T-helper 2 cell treated with Interferon-gamma antibody and Interleukin-4, amounts not matched to agents 5 μg/mL and 100 μg/mL, for 36 hours (primary cell): ENCODE results near the gene GUCY2C.

Experiments used
- DNase-seq: peaks from one replicate; pipeline ENCODE4 v3.0.0; 2021; ENCODE audit warnings: low spot score
- H3K27ac Mint-ChIP-seq: one replicate; pipeline ENCODE4 v1.8.0; 2021; ENCODE audit warnings: mild to moderate bottlenecking, mixed read lengths
- H3K27me3 Mint-ChIP-seq: one replicate; pipeline ENCODE4 v1.8.0; 2021; ENCODE audit warnings: low read depth, mixed read lengths
- H3K36me3 Mint-ChIP-seq: one replicate; pipeline ENCODE4 v1.8.0; 2021; ENCODE audit warnings: low read depth, mixed read lengths
- H3K4me1 Mint-ChIP-seq: one replicate; pipeline ENCODE4 v1.8.0; 2021; ENCODE audit warnings: low read depth, mixed read lengths
- H3K4me3 Mint-ChIP-seq: one replicate; pipeline ENCODE4 v1.8.0; 2022; ENCODE audit warnings: mild to moderate bottlenecking, moderate library complexity, mixed read lengths
- H3K9me3 Mint-ChIP-seq: one replicate; pipeline ENCODE4 v1.8.0; 2021; ENCODE audit warnings: mixed read lengths

Gene GUCY2C

DNA sequence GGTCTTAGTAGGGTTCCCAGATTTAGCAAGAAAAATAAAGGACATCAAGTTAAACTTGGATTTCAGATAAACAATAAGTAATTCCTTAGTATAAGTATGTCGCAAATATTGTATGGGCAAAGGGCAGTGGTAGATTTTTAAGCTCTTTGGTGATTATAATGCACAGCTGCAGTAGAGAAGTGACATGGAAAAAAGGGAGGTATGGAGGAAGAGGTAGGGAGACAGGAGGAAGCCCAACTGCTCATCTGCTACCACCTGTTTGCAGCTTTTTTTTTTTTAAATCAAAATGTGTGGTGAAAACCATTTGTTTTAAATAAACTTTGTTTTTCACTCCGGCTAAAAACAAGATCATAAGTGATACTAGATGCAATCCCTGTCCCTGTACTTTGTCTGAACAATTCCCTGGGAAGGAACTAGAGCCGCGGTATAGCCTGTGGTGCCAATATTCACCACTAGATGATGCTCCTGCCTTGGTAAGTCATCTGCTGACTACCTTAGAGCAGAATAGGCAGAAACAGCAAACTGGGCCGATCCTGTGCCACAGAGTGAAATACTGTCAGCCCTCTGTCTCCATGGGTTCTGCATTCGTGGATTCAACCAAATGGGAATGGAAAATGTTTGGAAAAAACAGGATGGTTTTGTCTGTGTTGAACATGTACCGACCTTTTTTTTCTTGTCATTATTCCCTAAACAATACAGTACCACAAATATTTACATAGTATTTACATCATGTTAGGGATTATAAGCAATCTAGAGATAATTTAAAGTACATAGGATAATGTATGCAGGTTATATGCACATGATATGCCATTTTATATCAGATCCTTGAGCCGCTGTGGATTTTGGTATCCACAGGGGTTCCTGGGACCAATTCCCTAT lies 66.3 kb downstream of the GUCY2C start:
- H3K9me3 Mint-ChIP-seq, result peaks cover 4% of the 10 kb centered on the region
- peaks cover 3% of the 10 kb centered on the region for H3K4me1 Mint-ChIP-seq
- peaks cover 27% of the 10 kb centered on the region for H3K27me3 Mint-ChIP-seq
- no peak overlapping the region for H3K4me3 Mint-ChIP-seq
- H3K36me3 Mint-ChIP-seq, result no peaks in the 10 kb centered on the region
- H3K27ac Mint-ChIP-seq, result no peak overlapping the region
- peak; percentile 41 for DNase-seq

- H3K27me3 Mint-ChIP-seq, result peaks cover 26% of the 10 kb centered on the region
- H3K4me3 Mint-ChIP-seq, result no peak overlapping the region
- no peaks in the 10 kb centered on the region for H3K9me3 Mint-ChIP-seq
- H3K4me1 Mint-ChIP-seq, result peaks cover 2% of the 10 kb centered on the region
- H3K27ac Mint-ChIP-seq, result no peak overlapping the region
- DNase-seq, result no peak
- no peaks in the 10 kb centered on the region for H3K36me3 Mint-ChIP-seq
Measured at GRCh38 chr12:14628771-14629170, 67.6 kb downstream of the GUCY2C start.

DNA sequence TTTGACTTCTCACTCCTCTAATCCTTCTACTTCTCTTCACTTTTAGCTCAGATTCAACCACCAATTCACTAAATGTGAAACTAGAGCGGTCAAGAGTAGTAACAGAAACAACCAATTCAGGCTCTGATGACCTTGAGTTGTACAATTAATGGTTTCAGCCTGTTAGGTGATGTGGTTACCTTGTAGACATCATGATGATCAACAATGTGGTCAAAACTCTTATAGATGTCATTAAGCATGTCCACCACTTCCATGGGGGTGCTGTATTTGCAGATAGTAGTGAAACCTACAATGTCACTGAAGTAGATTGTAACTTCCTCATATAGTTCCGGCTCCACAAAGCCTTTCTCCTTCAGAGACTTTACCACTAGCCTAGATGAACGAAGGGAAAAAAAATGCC lies 74.6 kb downstream of the GUCY2C start:
- Mint-ChIP-seq H3K36me3 (no peaks in the 10 kb centered on the region), H3K4me3 (no peak overlapping the region), H3K4me1 (peaks cover 5% of the 10 kb centered on the region), H3K9me3 (no peaks in the 10 kb centered on the region), H3K27me3 (peaks cover 18% of the 10 kb centered on the region), H3K27ac (no peak overlapping the region)
- DNase-seq, result no peak

GRCh38 chr12:14619741-14620501 lies 76.5 kb downstream of the GUCY2C start:
- Mint-ChIP-seq H3K27me3 (peaks cover 10% of the 10 kb centered on the region), H3K4me1 (peaks cover 6% of the 10 kb centered on the region), H3K36me3 (no peaks in the 10 kb centered on the region), H3K9me3 (no peaks in the 10 kb centered on the region), H3K27ac (no peak overlapping the region), H3K4me3 (no peak overlapping the region)
- no peak for DNase-seq

- peaks cover 6% of the 10 kb centered on the region for H3K27me3 Mint-ChIP-seq
- DNase-seq, result no peak
- H3K9me3 Mint-ChIP-seq, result no peaks in the 10 kb centered on the region
- peaks cover 11% of the 10 kb centered on the region for H3K4me1 Mint-ChIP-seq
- no peaks in the 10 kb centered on the region for H3K36me3 Mint-ChIP-seq
- no peak overlapping the region for H3K27ac Mint-ChIP-seq
- no peak overlapping the region for H3K4me3 Mint-ChIP-seq
Measured at GRCh38 chr12:14618983-14619382, 77.4 kb downstream of the GUCY2C start.

GRCh38 chr12:14614704-14615121 lies 81.7 kb downstream of the GUCY2C start:
- peaks cover 3% of the 10 kb centered on the region for H3K36me3 Mint-ChIP-seq
- H3K27ac Mint-ChIP-seq, result no peak overlapping the region
- H3K9me3 Mint-ChIP-seq, result peaks cover 11% of the 10 kb centered on the region
- DNase-seq, result no peak
- H3K4me1 Mint-ChIP-seq, result peaks cover 11% of the 10 kb centered on the region
- H3K4me3 Mint-ChIP-seq, result no peak overlapping the region
- H3K27me3 Mint-ChIP-seq, result no peaks in the 10 kb centered on the region

DNA sequence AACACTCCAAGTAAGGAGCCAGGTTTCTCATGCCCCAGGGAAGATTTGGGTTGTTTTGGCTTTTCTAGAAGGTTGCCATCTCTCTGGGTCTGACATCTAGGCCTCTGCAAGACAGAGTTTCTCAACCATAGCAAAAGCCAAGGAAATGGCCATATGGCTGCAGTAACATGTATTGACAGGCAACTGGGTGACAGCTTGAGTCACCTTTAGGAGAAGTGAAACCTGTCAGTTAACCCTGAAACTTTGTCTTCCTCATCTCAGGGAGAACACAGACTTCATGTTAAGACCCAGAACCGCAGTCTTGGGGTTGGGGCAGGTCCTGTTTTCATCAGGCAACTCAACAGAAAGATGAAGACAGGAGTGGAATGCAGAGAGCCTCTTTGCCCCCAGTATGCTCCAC lies 82.7 kb downstream of the GUCY2C start:
- no peak for DNase-seq
- no peak overlapping the region for H3K27ac Mint-ChIP-seq
- no peaks in the 10 kb centered on the region for H3K27me3 Mint-ChIP-seq
- H3K4me1 Mint-ChIP-seq, result peaks cover 11% of the 10 kb centered on the region
- H3K36me3 Mint-ChIP-seq, result peaks cover 3% of the 10 kb centered on the region
- no peak overlapping the region for H3K4me3 Mint-ChIP-seq
- H3K9me3 Mint-ChIP-seq, result peaks cover 13% of the 10 kb centered on the region

- Mint-ChIP-seq H3K9me3 (peaks cover 21% of the 10 kb centered on the region), H3K4me3 (no peak overlapping the region), H3K27ac (no peak overlapping the region), H3K36me3 (peaks cover 3% of the 10 kb centered on the region), H3K4me1 (peaks cover 11% of the 10 kb centered on the region), H3K27me3 (no peaks in the 10 kb centered on the region)
- DNase-seq, result no peak
Measured at GRCh38 chr12:14612898-14613445, 83.4 kb downstream of the GUCY2C start.

- H3K4me3 Mint-ChIP-seq, result no peak overlapping the region
- peaks cover 28% of the 10 kb centered on the region for H3K9me3 Mint-ChIP-seq
- DNase-seq, result no peak
- peaks cover 14% of the 10 kb centered on the region for H3K4me1 Mint-ChIP-seq
- no peaks in the 10 kb centered on the region for H3K27me3 Mint-ChIP-seq
- peaks cover 3% of the 10 kb centered on the region for H3K36me3 Mint-ChIP-seq
- no peak overlapping the region for H3K27ac Mint-ChIP-seq
Measured at GRCh38 chr12:14612250-14612649, 84.1 kb downstream of the GUCY2C start.

GRCh38 chr12:14611640-14612203 lies 84.7 kb downstream of the GUCY2C start:
- Mint-ChIP-seq H3K4me3 (no peak overlapping the region), H3K4me1 (peaks cover 14% of the 10 kb centered on the region), H3K27me3 (no peaks in the 10 kb centered on the region), H3K36me3 (peaks cover 3% of the 10 kb centered on the region), H3K27ac (no peak overlapping the region), H3K9me3 (peaks cover 33% of the 10 kb centered on the region)
- DNase-seq, result no peak

DNA sequence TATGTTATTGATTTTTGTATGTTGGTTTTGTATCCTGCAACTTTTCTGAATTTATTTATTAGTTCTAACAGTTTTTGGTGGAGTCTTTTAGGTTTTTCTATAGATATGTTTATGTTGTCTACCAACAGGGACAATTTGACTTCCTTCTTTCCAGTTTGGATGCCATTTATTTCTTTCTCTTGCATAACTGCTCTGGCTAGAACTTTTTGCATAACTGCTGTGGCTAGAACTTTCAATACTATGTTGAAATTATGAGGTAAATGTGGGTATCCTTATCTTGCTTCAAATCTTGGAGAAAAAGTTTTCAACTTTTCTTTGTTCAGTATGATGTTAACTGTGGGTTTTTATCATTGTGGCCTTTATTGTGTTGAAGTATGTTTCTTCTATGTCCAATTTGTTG lies 88.8 kb downstream of the GUCY2C start:
- no peak overlapping the region for H3K27ac Mint-ChIP-seq
- H3K4me1 Mint-ChIP-seq, result peaks cover 2% of the 10 kb centered on the region
- peaks cover 52% of the 10 kb centered on the region for H3K9me3 Mint-ChIP-seq
- peaks cover 2% of the 10 kb centered on the region for H3K27me3 Mint-ChIP-seq
- peaks cover 4% of the 10 kb centered on the region for H3K36me3 Mint-ChIP-seq
- DNase-seq, result no peak
- no peak overlapping the region for H3K4me3 Mint-ChIP-seq

DNA sequence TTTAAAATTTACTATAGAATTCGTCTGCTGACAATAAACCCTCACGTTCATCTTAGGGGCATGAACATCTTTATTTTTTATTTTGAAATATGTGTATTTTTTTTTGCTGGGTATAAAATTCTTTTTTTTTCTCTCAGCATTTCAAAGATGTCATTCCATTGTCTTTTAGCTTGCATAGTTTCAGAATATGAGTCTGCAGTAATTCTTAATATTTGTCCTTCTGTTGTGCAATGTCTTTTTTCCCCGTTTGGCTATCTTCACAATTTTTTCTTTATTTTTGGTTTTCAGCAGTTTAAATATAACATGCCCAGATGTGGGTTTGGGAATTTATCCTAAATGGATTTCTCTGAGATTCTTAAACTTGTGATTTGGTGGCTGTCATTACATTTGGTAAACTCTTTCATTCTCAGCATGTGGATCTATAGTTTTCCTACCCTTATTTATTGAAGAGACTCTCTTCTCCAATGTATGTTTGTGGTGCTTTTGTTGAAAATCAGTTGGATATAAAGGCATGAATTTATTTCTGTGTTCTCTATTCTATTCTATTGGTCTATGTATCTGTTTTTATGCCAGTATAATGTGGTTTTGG lies 90.9 kb downstream of the GUCY2C start:
- Mint-ChIP-seq H3K4me1 (peaks cover 2% of the 10 kb centered on the region), H3K27ac (no peak overlapping the region), H3K4me3 (no peak overlapping the region), H3K36me3 (peaks cover 2% of the 10 kb centered on the region), H3K9me3 (peaks cover 41% of the 10 kb centered on the region), H3K27me3 (peaks cover 2% of the 10 kb centered on the region)
- no peak for DNase-seq

DNA sequence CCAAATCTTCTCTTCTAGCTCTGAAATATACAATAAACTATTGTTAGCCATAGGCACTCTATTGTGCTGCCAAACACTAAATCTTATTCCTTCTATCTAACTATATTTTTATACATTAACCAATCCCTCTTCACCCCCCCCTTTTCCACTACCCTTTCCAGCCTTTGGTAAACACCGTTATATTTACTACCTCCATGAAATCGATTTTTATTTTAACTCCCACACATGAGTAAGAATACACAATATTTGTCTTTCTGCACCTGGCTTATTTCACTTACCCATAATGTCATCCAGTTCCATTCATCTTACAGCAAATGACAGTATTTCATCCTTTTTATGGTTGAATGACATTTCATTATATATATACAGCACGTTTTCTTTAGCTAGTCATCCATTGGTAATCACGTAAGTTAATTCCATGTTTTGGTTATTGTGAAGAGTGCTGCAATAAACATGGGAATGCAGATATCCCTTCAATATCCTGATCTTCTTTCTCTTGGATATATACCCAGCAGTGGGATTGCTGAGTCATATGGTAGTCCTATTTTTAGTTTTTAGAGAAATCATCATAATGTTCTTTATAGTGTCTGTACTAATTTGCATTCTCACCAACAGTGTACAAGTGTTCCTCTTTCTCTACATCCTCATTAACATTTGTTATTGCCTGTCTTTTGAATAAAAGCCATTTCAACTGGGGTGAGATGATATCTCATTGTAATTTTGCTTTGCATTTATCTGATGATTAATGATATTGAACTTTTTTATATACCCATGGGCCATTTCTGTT lies 94.5 kb downstream of the GUCY2C start:
- peaks cover 28% of the 10 kb centered on the region for H3K9me3 Mint-ChIP-seq
- no peak overlapping the region for H3K27ac Mint-ChIP-seq
- no peak overlapping the region for H3K4me3 Mint-ChIP-seq
- peaks cover 11% of the 10 kb centered on the region for H3K27me3 Mint-ChIP-seq
- peaks cover 2% of the 10 kb centered on the region for H3K36me3 Mint-ChIP-seq
- no peaks in the 10 kb centered on the region for H3K4me1 Mint-ChIP-seq
- DNase-seq, result no peak
